Kidney (tissue), 14 donors: ENCODE results near the gene PHKG1. TPM values are rescaled to one million over a fixed set of nuclear protein-coding genes. Genes with fewer than 3 reads are reported as not detected.
A peak's percentile ranks its signal among the peaks of the same experiment; 100 is the strongest.
"Not testable (repeated sequence)": the region's sequence is repeated elsewhere in the genome, so short reads cannot be mapped to it uniquely, and the experiment has no call there.

ENCODE experiments used
- DNase-seq, 5 donors: peaks; one replicate each; pipeline ENCODE4 v3.0.0-alpha.2; 2013 to 2020
- FAIRE-seq: peaks from 2 replicates; lab custom pipeline; 2012; peaks lifted over from hg19 to GRCh38; lab: Jason Lieb, UNC
- H3K27ac ChIP-seq, 2 donors: one replicate each; pipeline ENCODE4 v1.7.0; 2013; ENCODE audit warnings: low read depth in 2 of 2, low read length in 2 of 2, inconsistent platforms in 1 of 2
- H3K27me3 ChIP-seq: one replicate; pipeline ENCODE4 v1.7.1; 2013; ENCODE audit warnings: low read length, inconsistent platforms; ENCODE audit not compliant: control insufficient read depth, insufficient read depth
- H3K36me3 ChIP-seq, 3 donors: one replicate each; pipeline versions ENCODE4 v1.7.0 to v1.7.1; 2013; ENCODE audit warnings: low read length in 3 of 3, control low read depth in 1 of 3, inconsistent platforms in 1 of 3; ENCODE audit not compliant: insufficient read depth in 3 of 3, control insufficient read depth in 2 of 3
- H3K4me1 ChIP-seq, 3 donors: one replicate each; pipeline versions ENCODE4 v1.7.0 to v1.7.1; 2013; ENCODE audit warnings: low read length in 3 of 3, inconsistent platforms in 1 of 3, low read depth in 1 of 3; ENCODE audit not compliant: control insufficient read depth in 2 of 3, insufficient read depth in 2 of 3
- H3K4me3 ChIP-seq, 3 donors: one replicate each; pipeline versions ENCODE4 v1.7.0 to v1.8.1; 2013; ENCODE audit warnings: low read length in 3 of 3, control low read depth in 1 of 3, inconsistent platforms in 1 of 3
- H3K9ac ChIP-seq, 3 donors: one replicate each; pipeline versions ENCODE4 v1.7.0 to v1.7.1; 2013; ENCODE audit warnings: low read length in 3 of 3, control low read depth in 1 of 3, inconsistent platforms in 1 of 3
- H3K9me3 ChIP-seq, 3 donors: one replicate each; pipeline versions ENCODE4 v1.7.0 to v1.7.1; 2013; ENCODE audit warnings: low read length in 3 of 3, control low read depth in 1 of 3, inconsistent platforms in 1 of 3; ENCODE audit not compliant: control insufficient read depth in 2 of 3, insufficient read depth in 1 of 3
- intact Hi-C: fragments of 100-400 bp; cut with DNase I; formaldehyde crosslinking; loops from one replicate; pipeline ENCODE4 v1.11.1; 2022
- polyA plus RNA-seq: library from polyadenylated mRNA; stranded (reverse); fragments of 350-450 nt; fragmentation: Illumina TruSeq; extraction: RNeasy Lipid Tissue Mini Kit (QIAGEN cat#74804); gene quantifications from one replicate; pipeline ENCODE4 v1.2.3, GENCODE V29; 2014; ENCODE audit warnings: low read depth, low replicate concordance; ENCODE audit not compliant: insufficient read depth
- total RNA-seq: library from RNA; stranded (reverse); fragmentation: NEBNext Ultra II Directional; extraction: Animal tissue kit (Norgen Biotek cat#: 25700); gene quantifications from one replicate; pipeline ENCODE4 v1.2.1, GENCODE V29; 2021
- TF ChIP-seq, protein P1 (sequence below): IDR thresholded peaks from 3 replicates; pipeline ENCODE4 v1.5.1; 2012; ENCODE audit warnings: mild to moderate bottlenecking, moderate library complexity, borderline replicate concordance; ENCODE audit not compliant: insufficient read depth; ENCODE audit errors: extremely low read depth
- donor health status: control.
- donor health status: control.
- donor health status: control.
- donor health status: control.
- donor health status: control.
- donor health status: DM: yes; HTN: yes; CAD: no.
- donor health status: Normal renal cell carcinoma (clear cell type).

The PHKG1 gene
- total and polyA plus RNA-seq, 2 donors from 2014 or later = 0.91 TPM; not detected in 1

DNA sequence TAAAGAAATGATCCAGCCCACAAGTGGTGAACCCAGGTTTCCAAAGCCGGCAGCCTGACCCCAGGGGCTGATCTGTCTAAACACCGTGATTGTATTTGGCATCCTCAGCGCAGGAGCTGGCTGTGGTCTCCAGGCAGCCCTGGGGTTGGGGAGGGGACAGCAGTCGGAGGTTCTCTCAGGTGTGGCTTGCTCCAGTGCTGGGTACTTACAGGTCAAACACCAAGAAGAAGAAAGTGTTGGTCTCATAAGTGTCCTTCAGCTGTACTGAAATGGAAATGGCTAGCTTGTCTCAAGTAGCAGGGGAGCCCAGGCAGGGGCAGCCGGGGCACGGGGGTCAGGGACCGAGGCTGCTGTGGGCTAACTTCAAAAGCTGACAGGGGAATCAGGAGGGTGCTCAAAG, 6.0 kb downstream of the PHKG1 start:
- no peak overlapping the region for H3K4me3 ChIP-seq

DNA sequence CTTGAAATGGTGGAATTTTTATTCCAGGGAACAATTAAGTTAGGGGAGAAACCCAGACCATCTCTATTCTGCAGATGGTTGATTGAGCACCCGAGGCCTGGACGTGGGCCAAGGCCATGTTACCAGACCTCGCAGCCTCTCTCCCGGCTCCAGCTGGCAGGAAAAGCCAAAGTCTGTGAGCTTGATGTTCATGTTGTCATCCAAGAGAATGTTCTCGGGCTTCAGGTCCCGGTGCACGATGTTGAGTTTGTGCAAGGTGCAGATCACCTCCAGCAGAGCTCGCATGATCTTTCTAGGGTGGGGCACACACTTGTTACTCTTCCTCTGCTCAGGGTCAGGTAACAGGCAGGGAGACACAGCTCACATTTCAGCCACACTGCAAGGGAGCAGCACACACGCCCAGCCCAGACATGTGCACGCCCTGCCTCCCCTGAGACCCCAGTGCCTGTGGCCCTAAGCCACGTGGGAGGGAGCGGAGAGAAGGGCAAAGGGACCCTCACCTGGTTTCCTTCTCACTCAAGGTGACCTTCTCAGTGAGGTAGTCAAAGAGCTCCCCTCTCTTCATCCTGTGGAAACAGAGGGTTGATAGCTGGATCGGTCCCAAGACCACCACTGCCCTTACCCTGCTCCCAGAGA, 9.5 kb downstream of the PHKG1 start:
- H3K27me3 ChIP-seq = no peaks in the 10 kb centered on the region
- TF ChIP-seq, protein P1, sequence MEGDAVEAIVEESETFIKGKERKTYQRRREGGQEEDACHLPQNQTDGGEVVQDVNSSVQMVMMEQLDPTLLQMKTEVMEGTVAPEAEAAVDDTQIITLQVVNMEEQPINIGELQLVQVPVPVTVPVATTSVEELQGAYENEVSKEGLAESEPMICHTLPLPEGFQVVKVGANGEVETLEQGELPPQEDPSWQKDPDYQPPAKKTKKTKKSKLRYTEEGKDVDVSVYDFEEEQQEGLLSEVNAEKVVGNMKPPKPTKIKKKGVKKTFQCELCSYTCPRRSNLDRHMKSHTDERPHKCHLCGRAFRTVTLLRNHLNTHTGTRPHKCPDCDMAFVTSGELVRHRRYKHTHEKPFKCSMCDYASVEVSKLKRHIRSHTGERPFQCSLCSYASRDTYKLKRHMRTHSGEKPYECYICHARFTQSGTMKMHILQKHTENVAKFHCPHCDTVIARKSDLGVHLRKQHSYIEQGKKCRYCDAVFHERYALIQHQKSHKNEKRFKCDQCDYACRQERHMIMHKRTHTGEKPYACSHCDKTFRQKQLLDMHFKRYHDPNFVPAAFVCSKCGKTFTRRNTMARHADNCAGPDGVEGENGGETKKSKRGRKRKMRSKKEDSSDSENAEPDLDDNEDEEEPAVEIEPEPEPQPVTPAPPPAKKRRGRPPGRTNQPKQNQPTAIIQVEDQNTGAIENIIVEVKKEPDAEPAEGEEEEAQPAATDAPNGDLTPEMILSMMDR = no peak
- no peaks in the 10 kb centered on the region for H3K9me3 ChIP-seq
- no peak overlapping the region for H3K27ac ChIP-seq
- no peak overlapping the region for H3K4me3 ChIP-seq
- H3K9ac ChIP-seq = no peak overlapping the region
- DNase-seq = peak in 3 of 5 donors; percentile 26 to 83 (median 45)
- no peak for FAIRE-seq
- intact Hi-C loops = no loop called here
- H3K36me3 ChIP-seq = peaks cover 0 to 3% (median 2%) of the 10 kb centered on the region in 3 donors
- peaks cover 0 to 10% (median 8%) of the 10 kb centered on the region in 3 donors for H3K4me1 ChIP-seq

More for the DNA sequence above, 6.0 kb downstream of the PHKG1 start:
- no peak for DNase-seq
- FAIRE-seq = no peak
- Histone ChIP-seq H3K4me1 (peaks cover 0 to 8% (median 5%) of the 10 kb centered on the region in 3 donors), H3K27me3 (no peaks in the 10 kb centered on the region), H3K36me3 (peaks cover 0 to 3% (median 0%) of the 10 kb centered on the region in 3 donors), H3K9ac (no peak overlapping the region), H3K27ac (no peak overlapping the region), H3K9me3 (no peaks in the 10 kb centered on the region)
- TF ChIP-seq, protein P1 = no peak
- intact Hi-C loops = no loop called here

DNA sequence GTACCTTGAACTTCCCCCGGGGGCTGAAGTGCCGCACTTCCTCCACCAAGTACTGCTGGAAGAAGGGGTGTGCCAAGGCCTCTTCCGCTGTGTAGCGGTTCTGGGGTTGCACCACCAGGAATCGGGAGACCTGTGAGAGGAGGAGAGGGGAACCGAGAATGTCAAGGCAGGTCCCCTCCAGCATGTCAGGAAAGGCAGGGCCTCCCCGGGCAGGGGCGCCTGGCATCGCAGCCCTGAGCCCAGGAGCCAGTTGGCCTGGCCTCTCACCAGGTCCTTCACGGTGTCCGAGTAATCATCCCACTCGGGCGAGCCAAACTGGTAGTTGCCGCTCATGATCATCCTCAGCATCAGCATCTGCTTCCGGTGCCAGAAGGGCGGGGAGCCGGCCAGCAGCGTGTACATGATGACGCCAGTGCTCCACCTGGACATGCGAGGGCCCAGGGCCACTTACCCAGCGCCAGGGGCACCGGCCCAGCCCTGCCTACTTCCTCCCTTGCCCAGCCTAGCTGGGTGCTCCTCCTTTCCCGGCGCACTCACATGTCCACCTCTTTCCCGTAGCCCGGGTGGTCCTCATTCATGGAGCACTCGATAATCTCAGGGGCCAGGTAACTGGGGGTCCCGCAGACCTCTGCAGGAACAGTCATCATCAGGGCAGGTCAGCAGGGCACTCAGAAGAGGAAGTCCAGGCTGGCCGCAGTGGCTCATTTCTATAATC, 11.0 kb downstream of the PHKG1 start:
- DNase-seq = peak in 1 of 5 donors; percentile 73
- TF ChIP-seq, protein P1 = no peak
- no peaks in the 10 kb centered on the region for H3K27me3 ChIP-seq
- peaks cover 0 to 10% (median 8%) of the 10 kb centered on the region in 3 donors for H3K4me1 ChIP-seq
- no peak overlapping the region for H3K9ac ChIP-seq
- H3K27ac ChIP-seq = no peak overlapping the region
- no peak for FAIRE-seq
- H3K36me3 ChIP-seq = peaks cover 0 to 3% (median 2%) of the 10 kb centered on the region in 3 donors
- no peaks in the 10 kb centered on the region for H3K9me3 ChIP-seq
- intact Hi-C loops = no loop called here
- no peak overlapping the region for H3K4me3 ChIP-seq

DNA sequence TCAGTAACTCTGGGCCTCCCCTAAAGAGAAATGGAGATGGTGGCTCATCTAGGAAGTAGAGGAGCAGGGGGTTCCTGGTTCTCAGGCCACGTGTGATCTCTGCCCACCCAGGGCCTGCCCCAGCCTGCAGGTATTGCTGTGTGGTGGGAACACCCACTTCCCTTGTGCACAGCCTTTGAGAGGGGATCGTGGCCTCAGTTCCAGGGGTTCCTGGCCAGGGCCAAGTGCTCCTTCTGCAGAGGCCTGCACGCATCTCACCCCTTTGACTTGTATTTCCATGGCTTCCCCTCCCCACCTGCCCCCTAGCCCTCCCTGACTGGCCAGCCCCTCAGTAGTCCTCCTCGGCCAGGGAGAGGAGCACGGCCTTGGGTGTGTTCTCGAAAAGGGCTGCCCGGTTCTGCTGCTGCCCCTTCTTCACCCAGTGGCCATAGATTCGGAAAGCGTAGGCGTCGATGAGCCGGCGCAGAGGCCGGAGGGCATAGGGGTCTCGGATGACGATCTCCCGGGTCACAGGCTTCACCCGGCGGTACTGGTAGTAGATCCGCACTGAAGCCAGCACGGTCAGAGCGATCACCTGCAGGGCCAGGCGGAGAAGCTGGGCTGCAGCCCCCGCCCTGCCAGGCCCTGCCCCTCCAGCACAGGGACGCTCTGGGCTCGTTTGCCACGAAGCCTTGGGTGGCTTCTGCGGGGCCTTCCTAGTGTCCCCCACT, 11.9 kb downstream of the PHKG1 start:
- H3K4me3 ChIP-seq, H3K27me3 ChIP-seq, FAIRE-seq, intact Hi-C loops, DNase-seq, H3K27ac ChIP-seq, H3K4me1 ChIP-seq, H3K36me3 ChIP-seq, H3K9ac ChIP-seq, H3K9me3 ChIP-seq: not testable (repeated sequence)
